Activated T-cell treated with anti-CD3 and anti-CD28 coated beads, Interleukin-2, amount 50 U/mL, for 4 hours (primary cell): ENCODE measurements around the gene BRD7. TPM values are rescaled to one million over a fixed set of nuclear protein-coding genes. Genes with fewer than 3 reads are reported as not detected.

Source experiments
- ATAC-seq, 2 donors: fragments of 200-7000 bp; cut with Tn5 transposase; one replicate each; pipeline ENCODE4 v1.10.0; 2021
- DNase-seq: peaks from one replicate; pipeline ENCODE4 v3.0.0-alpha.2; 2020
- H3K27me3 Mint-ChIP-seq: one replicate; pipeline ENCODE4 v1.8.0; 2021; ENCODE audit warnings: low read depth, mixed read lengths
- H3K36me3 Mint-ChIP-seq: one replicate; pipeline ENCODE4 v1.8.0; 2022; ENCODE audit warnings: mixed read lengths; ENCODE audit not compliant: insufficient read depth
- H3K4me1 Mint-ChIP-seq: one replicate; pipeline ENCODE4 v1.8.0; 2021; ENCODE audit warnings: low read depth, mixed read lengths
- H3K4me3 Mint-ChIP-seq: one replicate; pipeline ENCODE4 v1.8.0; 2021; ENCODE audit warnings: mild to moderate bottlenecking, moderate library complexity, mixed read lengths
- H3K9me3 Mint-ChIP-seq: one replicate; pipeline ENCODE4 v1.8.0; 2021; ENCODE audit warnings: mixed read lengths
- total RNA-seq, 3 donors: library from RNA; stranded (reverse); gene quantifications; one replicate each; pipeline ENCODE4 v1.2.1, GENCODE V29; 2021

Gene BRD7
- total RNA-seq, 3 donors from 2014 or later: 87.1 to 91.1 (median 91.0) TPM

DNA sequence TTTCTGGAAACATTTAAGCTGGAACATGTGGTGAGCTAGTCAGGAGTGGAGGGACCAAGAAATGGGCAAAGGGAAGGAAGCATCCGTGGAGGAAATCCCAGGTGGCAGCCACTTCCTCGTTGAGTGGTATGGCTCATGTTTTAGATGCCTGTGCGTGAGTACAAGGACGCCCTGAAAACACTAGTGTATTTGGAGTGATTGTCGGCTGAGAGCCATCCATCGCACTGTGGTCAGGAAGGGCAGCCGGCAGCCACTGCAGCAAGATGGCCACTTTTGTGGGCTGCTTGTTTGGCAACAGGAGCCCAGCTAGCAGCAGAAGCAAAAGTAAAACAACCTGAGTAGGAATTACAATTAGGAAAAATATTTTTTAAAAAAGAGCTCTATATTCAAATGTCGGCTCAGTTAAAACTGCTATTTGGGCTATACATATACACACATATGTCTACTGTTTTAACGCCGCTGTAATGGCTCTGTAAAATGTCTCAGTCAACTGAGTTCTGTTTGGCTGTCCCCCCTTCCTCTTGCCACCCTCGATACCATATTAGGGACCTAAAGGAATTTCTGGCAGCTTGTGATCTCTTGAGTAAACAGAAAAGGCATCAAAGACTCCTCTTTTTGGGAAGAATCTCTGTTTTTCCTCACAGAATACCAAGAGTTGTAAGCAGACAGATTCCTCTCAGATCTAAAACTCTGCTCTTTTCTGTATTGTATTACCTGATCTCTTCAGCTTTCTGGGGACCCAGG, 39.2 kb downstream of the BRD7 start:
- no peaks in the 10 kb centered on the region for H3K9me3 Mint-ChIP-seq
- no peaks in the 10 kb centered on the region for H3K27me3 Mint-ChIP-seq
- DNase-seq (no peak), ATAC-seq (no peak)
- peaks cover 33% of the 10 kb centered on the region for H3K4me1 Mint-ChIP-seq
- H3K4me3 Mint-ChIP-seq: no peak overlapping the region
- peaks cover 54% of the 10 kb centered on the region for H3K36me3 Mint-ChIP-seq

DNA sequence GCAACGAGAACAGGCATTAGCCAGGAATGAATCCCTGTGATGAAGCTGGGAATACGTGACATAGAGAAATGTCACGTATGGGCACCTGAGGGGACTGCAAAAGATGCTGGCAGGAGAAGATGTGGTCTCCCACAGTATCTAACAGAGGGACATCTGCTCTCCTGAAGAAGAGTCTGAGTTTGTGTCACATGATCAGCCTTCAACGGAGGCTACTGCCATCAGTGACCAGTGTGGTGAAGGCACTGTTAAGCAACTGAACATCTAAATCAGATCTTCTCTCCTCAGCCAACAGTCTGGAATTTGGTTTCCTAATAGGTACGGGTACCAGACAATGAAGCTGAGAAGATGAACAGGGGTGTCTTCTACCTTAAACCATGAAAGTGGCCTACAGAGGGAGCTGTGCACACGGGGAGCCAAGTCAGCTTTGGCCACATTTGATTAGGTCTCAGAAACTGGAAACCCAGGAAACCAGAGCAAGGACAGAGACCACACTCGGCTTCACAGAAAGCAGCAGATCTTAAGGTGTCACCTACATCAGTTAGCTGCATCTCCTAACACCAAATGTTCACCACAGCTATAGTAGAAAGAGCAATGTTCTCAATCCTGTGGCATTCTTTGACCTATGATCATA, 41.8 kb downstream of the BRD7 start:
- H3K4me3 Mint-ChIP-seq: no peak overlapping the region
- no peaks in the 10 kb centered on the region for H3K9me3 Mint-ChIP-seq

DNA sequence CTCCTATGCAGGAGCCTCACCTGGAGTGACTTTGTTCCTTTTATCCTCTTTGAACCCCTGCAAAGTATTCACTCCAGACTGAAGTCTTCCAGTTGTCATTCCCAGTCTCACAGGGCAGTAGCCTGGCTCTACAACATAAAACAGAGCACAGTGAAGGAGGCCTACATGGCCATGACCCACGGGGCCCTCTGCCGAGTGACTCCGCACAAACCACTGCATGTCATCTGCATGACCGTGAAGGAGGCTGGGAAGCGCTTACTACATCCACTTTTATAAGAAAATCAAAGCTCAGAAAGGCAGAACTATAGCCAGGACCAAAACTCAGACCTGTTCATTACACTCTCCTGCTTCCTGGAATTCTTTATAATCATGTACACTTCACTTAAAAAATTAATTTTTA, 42.5 kb downstream of the BRD7 start:
- DNase-seq (no peak), ATAC-seq (no peak)
- H3K4me3 Mint-ChIP-seq: no peak overlapping the region
- peaks cover 43% of the 10 kb centered on the region for H3K4me1 Mint-ChIP-seq
- H3K9me3 Mint-ChIP-seq: no peaks in the 10 kb centered on the region
- no peaks in the 10 kb centered on the region for H3K27me3 Mint-ChIP-seq
- peaks cover 41% of the 10 kb centered on the region for H3K36me3 Mint-ChIP-seq

More for the DNA sequence above, 41.8 kb downstream of the BRD7 start:
- ATAC-seq (peak; percentile 84 to 92), DNase-seq (peak; percentile 54)
- peaks cover 44% of the 10 kb centered on the region for H3K36me3 Mint-ChIP-seq
- no peaks in the 10 kb centered on the region for H3K27me3 Mint-ChIP-seq
- H3K4me1 Mint-ChIP-seq: peaks cover 43% of the 10 kb centered on the region

DNA sequence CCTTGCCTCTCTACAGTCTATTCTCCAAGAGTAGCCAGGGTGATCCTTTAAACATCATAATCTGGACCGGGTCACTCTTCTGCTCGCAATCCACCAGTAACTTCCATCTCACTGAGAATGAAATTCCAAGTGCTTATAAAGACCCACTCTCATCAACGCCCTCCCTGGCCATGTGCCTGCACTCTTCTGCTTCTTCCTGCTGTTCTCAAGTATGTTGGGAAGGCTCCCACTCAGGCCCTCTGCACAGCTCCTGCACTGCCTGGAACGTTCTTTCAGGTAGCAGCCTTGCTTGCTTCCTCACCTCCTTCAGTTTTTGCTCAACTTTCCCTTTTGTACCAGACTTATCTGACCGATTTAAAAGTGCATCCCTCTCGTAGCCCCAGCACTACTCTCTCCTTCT, 44.4 kb downstream of the BRD7 start:
- DNase-seq: no peak
- peaks cover 39% of the 10 kb centered on the region for H3K4me1 Mint-ChIP-seq
- no peak for ATAC-seq
- no peaks in the 10 kb centered on the region for H3K27me3 Mint-ChIP-seq
- H3K36me3 Mint-ChIP-seq: peaks cover 41% of the 10 kb centered on the region
- no peak overlapping the region for H3K4me3 Mint-ChIP-seq
- H3K9me3 Mint-ChIP-seq: no peaks in the 10 kb centered on the region

DNA sequence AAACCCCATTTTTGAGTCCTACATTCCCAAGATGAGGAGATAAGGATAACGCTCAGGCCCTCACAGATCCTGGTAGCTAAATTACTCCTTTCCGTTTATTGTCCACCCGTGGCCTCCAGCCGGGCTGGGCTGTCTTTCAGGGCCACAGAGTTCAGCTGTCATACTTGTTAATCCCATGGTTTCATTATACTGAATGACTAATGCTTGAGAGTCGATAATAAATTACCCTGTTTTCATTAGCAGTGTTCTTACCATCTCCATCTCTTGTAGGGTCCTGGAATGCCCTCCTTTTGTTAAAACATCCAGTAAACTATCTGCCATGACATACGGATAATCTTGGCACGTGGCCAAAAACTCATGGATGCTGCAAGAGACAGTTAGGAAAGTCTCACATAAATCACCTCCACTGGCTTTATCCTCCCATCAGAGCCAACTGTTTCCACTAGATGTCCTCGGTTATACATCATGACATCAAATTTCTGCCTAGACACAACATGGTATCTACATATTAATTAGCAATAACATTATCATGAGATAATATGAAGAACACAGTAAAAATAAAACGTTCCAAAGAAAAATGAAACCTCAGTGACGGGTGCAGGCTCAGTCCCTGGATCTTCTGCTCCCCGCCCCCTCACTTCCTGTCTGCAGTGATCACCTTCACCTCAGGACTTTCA, 45.3 kb downstream of the BRD7 start:
- Mint-ChIP-seq H3K9me3 (no peaks in the 10 kb centered on the region), H3K4me1 (peaks cover 40% of the 10 kb centered on the region), H3K27me3 (no peaks in the 10 kb centered on the region), H3K36me3 (peaks cover 42% of the 10 kb centered on the region), H3K4me3 (no peak overlapping the region)
- ATAC-seq (peak; percentile 10 to 24), DNase-seq (no peak)

DNA sequence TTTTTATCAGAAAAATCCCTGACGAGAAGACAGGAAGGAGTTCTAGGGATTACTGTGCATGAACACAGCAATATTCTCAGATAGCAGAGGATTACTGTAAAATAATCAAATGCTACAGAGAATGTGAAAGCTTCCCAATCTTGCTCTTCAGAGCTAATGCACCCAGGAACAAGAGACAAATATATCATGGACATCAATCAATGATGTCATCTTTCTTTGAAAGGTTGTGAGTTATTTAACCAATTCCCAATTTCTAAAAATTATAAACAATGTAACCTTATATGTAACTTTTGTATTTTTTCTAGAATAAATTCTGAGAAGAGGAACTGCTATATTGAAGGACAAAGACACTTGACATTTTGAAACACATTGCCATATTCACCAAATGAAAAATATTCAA, 46.5 kb downstream of the BRD7 start:
- Mint-ChIP-seq H3K27me3 (no peaks in the 10 kb centered on the region), H3K36me3 (peaks cover 41% of the 10 kb centered on the region), H3K4me3 (no peak overlapping the region), H3K9me3 (no peaks in the 10 kb centered on the region), H3K4me1 (peaks cover 33% of the 10 kb centered on the region)
- ATAC-seq (no peak), DNase-seq (no peak)

DNA sequence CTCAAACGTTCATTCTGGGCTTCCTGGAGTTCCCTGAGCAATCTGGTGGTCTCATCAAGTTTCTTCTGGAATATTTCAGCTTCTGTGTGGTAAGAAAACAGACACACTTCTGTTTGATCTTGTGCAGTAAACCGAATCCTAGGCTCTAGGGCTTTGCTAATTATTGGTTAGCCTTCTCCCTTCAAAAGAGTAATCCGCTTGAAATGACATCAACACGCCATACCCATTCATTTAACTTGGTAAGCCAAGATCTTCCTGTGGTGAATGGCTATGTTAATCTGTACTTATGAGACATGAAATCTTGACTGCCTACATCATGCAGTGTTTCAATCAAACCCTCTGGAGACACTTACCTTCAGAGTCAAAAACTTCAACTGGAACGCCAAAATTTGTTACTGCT, 48.5 kb downstream of the BRD7 start:
- DNase-seq (no peak), ATAC-seq (no peak)
- H3K4me1 Mint-ChIP-seq: peaks cover 22% of the 10 kb centered on the region
- no peak overlapping the region for H3K4me3 Mint-ChIP-seq
- no peaks in the 10 kb centered on the region for H3K27me3 Mint-ChIP-seq
- H3K9me3 Mint-ChIP-seq: no peaks in the 10 kb centered on the region
- peaks cover 32% of the 10 kb centered on the region for H3K36me3 Mint-ChIP-seq

DNA sequence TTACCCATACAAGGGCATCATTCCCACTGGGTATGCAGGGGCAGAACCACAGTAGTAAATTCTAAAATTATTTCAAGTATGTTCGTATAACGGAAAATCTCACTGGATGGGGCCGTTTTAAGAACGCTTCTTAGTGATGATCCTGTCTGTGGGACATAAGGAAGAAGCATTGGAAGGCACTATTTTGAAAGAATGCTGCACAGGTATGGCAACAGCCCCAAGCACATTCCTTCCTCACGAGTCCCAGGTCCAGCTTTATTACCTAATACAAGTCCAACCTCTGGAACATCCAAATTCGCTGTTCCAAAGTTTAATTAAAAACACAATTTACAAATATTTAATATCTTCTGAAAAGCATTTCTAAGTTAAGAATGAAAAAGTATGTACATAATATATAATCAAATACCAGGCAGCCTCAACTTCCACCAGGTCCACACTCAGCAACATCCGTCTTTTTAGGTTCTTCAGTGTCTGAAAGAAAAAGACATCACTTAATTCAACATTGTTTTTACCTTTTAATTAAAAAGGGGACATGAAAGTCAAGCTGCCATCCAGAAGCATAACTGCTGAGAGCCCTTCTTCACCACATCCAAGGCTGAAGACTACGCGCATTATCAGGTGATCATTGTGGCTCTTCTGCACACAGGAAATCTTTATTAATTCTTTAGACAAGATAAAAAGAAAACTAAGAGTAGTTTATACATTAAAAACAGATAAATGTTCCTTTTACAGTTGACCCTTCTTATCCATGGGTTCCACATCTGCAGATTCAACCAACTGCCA, 49.8 kb downstream of the BRD7 start:
- Mint-ChIP-seq H3K4me3 (no peak overlapping the region), H3K9me3 (no peaks in the 10 kb centered on the region), H3K27me3 (no peaks in the 10 kb centered on the region), H3K4me1 (peaks cover 18% of the 10 kb centered on the region), H3K36me3 (peaks cover 29% of the 10 kb centered on the region)
- DNase-seq: no peak
- no peak for ATAC-seq

DNA sequence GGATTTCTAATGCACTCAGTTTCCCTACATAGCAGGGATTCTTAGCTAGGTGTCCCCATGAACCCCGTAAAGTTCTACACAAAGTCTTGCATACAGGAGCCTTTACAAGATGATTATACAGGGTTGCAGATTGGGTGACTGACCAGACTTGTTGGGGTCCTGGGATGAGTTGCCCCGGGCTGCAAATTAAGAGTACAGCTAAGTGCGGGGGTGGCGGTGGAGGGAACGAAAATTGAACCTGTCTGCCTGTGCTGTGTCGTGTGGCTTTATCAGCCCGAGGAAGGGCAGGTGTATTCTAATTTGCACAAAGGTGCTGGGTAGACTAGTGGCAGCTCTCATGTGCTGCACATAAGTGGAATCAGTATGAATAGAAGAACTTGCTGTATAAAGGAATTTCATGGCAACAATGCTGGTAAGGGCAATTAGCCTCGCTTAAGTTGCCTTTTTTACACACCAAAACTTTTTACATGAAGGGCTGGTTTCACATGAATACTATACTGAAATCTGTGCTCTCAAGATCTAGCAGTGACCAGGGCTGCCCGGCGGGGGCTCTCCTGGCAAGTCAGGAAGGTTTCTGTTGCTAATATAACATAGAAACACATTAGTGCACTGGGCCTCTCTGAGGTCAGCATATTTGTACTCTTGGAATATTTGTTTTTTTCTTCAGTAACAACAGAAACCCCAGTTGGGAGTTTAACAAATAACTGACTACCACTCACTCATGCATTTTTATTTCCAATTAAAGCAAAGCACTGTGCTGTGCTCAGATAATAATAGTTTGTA, 51.7 kb downstream of the BRD7 start:
- ATAC-seq: no peak
- no peak for DNase-seq
- peaks cover 35% of the 10 kb centered on the region for H3K36me3 Mint-ChIP-seq
- no peaks in the 10 kb centered on the region for H3K9me3 Mint-ChIP-seq
- H3K27me3 Mint-ChIP-seq: no peaks in the 10 kb centered on the region
- H3K4me3 Mint-ChIP-seq: no peak overlapping the region
- H3K4me1 Mint-ChIP-seq: peaks cover 20% of the 10 kb centered on the region

DNA sequence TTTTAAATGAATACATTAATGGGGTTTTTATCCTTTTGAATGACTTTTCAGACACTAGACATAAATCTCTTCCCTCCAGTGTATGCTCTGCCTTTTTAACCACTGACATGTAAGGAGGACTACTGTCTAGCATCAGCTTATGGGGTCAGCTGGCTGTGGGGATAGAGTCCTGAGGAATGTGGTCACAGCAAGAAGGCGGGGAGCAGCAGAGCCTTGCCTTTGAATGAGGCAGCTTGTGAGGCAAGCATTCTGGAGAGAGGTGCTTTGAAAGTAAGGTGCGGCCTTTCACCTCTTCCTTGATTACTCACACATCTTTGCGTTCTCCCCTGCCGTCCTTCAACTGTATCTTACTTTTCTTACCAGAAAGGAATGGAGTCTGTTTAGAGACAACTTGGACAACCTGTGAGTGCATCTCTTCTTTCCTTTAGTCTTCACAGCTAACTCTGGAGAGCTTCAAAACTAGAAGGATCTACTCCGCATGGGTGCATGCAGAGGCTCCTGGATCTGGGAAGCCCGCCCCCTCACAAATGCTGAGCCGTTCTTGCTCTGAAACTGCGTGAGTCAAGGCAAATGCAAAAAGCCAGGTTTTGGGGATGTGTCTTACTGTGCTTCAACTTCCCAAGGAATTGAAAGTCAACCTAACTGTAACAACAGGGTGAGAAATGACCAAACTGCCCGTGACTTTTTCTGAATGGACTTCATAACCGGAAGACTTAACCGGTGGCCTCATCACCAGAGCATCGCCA, 52.5 kb downstream of the BRD7 start:
- Mint-ChIP-seq H3K27me3 (no peaks in the 10 kb centered on the region), H3K36me3 (peaks cover 32% of the 10 kb centered on the region), H3K9me3 (no peaks in the 10 kb centered on the region), H3K4me3 (no peak overlapping the region), H3K4me1 (peaks cover 21% of the 10 kb centered on the region)
- DNase-seq (no peak), ATAC-seq (no peak)

DNA sequence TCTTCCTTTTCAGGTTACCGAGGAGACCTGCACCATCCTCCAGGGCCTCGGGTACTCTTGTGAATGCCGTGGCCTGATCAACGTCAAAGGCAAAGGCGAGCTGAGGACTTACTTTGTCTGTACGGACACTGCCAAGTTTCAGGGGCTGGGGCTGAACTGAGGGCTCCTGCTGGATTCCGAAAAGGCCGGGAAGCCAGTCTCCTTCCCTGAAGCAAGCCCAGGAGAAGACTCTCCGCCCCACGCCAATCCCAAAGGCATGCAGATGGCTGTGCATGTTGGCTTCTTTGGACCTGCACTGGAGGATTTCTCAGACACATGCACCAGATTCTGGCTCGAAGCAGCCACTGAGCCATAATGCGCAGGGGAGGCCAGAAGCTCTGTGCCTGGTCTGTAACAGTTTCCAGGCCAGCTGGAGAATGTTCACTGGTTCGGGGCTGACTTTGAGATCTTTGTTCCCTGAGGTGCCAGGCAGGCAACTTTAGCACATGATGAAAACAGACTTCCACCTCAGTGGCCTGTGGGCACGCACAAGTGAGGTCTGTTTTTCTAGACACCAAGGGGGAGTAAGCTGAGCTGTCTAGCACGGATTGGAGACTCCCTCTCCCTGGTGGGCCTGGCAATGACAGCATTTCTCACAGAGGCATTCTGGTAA, 53.3 kb downstream of the BRD7 start:
- Mint-ChIP-seq H3K4me3 (no peak overlapping the region), H3K9me3 (no peaks in the 10 kb centered on the region), H3K4me1 (peaks cover 21% of the 10 kb centered on the region), H3K36me3 (peaks cover 28% of the 10 kb centered on the region), H3K27me3 (no peaks in the 10 kb centered on the region)
- ATAC-seq: no peak
- no peak for DNase-seq

DNA sequence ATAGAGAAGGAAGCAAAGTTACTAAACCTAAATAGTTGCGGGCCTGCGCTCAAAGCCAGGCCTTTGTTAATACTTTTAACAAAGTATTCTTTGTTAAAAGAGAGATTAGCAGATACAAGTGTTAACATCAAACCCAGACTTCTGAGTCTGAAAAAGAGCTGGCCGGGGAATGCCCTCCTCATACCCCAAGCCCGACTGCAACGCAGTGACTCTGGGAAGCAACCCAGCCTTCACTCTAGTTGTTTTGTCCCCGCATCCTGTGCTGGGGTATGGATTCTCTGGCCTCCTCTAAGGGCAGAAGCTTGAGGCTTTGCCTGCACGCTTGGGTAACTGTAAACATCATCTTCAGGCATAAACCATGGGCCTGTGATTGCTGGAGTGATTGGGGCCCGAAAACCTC, 54.1 kb downstream of the BRD7 start:
- Mint-ChIP-seq H3K4me1 (peaks cover 21% of the 10 kb centered on the region), H3K36me3 (peaks cover 31% of the 10 kb centered on the region), H3K27me3 (no peaks in the 10 kb centered on the region), H3K9me3 (no peaks in the 10 kb centered on the region), H3K4me3 (no peak overlapping the region)
- DNase-seq (no peak), ATAC-seq (no peak)
